ENCODE results near the gene HDGFL2. TPM values are rescaled to one million over a fixed set of nuclear protein-coding genes. Genes with fewer than 3 reads are reported as not detected.

The HDGFL2 gene
- polyA plus RNA-seq, 3 donors from 2014 or later, result 7.3 to 32.5 (median 16.1) TPM

DNA sequence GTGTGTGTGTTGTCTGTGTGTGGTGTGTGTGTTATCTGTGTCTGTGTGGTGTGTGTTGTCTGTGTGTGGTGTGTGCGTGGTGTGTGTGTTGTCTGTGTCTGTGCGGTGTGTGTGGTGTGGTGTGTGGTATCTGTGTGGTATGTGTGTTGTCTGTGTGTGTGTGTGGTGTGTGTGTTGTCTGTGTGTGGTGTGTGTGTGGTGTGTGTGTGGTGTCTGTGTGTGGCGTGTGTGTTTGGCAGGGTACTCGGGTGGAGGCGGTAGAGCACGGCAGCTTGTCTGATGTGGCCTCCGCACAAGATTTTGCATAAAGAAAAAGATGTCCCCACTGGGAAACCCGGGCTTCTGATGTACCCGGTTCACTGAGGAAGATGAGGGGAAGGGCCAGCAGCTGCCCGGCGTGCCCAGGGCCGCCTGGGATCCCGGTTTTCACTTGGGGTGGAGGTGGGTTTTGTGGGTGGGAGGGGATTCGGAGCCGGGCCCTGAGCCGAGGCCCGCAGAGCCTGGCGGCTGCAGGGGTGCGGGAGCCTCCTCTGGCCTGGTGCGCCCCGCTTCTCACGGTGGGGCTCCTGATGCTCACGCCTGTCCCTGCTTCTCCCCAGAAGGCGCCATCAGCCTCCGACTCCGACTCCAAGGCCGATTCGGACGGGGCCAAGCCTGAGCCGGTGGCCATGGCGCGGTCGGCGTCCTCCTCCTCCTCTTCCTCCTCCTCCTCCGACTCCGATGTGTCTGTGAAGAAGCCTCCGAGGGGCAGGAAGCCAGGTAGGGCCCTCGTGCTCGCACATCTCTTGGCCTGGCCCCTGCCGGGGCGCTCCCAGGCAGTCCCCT lies 21.2 kb downstream of the HDGFL2 start:
- H3K27me3 Mint-ChIP-seq (ENCODE audit: low read depth in 3 of 3), result peaks cover 0 to 2% (median 0%) of the 10 kb centered on the region in 3 donors
- no peaks in the 10 kb centered on the region for H3K9me3 Mint-ChIP-seq
- peaks cover 4 to 8% (median 7%) of the 10 kb centered on the region in 3 donors for H3K36me3 Mint-ChIP-seq

DNA sequence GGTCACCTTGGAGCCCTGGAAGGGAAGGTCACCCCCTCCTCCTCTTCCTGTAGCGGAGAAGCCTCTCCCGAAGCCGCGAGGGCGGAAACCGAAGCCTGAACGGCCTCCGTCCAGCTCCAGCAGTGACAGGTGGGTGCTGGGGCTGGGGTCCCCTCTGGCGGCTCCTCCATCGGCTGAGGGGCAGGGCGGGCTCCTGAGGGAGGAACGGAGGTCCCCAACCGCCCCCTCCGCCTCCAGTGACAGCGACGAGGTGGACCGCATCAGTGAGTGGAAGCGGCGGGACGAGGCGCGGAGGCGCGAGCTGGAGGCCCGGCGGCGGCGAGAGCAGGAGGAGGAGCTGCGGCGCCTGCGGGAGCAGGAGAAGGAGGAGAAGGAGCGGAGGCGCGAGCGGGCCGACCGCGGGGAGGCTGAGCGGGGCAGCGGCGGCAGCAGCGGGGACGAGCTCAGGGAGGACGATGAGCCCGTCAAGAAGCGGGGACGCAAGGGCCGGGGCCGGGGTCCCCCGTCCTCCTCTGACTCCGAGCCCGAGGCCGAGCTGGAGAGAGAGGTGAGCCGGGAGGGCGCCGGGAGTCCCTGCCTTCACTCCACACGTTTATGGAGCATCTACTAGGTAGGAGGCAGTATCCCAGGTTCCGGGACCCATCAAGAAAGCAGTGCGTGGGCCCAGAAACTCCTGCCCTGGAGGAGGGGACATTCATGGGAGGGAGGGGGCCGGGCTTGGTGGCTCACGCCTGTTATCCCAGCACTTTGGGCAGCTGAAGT lies 22.0 kb downstream of the HDGFL2 start:
- Mint-ChIP-seq H3K27ac (no peak overlapping the region), H3K4me1 (no peaks in the 10 kb centered on the region), H3K4me3 (no peak overlapping the region), H3K9me3 (no peaks in the 10 kb centered on the region), H3K36me3 (peaks cover 4 to 8% (median 7%) of the 10 kb centered on the region in 3 donors), H3K27me3 (ENCODE audit: low read depth in 3 of 3) (peaks cover 0 to 2% (median 0%) of the 10 kb centered on the region in 3 donors)
- DNase-seq, result no peak

More for the DNA sequence above, 21.2 kb downstream of the HDGFL2 start:
- no peak for DNase-seq
- Mint-ChIP-seq H3K4me1 (no peaks in the 10 kb centered on the region), H3K27ac (no peak overlapping the region), H3K4me3 (no peak overlapping the region)

DNA sequence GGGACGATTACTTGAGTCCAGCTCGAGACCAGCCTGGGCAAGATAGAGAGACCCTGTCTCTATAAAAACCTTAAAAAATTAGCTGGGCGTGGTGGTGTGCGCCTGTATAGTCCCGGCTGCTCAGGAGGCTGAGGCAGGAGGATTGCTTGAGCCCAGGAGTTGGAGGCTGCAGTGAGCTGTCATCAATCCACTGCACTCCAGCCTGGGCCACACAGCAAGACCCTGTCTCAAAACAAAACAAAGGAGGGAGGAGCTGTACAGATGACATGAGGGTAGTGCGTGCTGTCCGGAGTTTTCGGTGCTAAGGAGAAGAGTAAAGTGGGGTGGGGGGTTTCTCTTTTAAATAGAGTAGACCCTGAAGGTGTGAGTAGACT lies 22.6 kb downstream of the HDGFL2 start:
- no peak overlapping the region for H3K27ac Mint-ChIP-seq
- H3K9me3 Mint-ChIP-seq, result no peaks in the 10 kb centered on the region
- H3K4me1 Mint-ChIP-seq, result no peaks in the 10 kb centered on the region
- DNase-seq, result no peak
- H3K27me3 Mint-ChIP-seq (ENCODE audit: low read depth in 3 of 3), result peaks cover 0 to 2% (median 0%) of the 10 kb centered on the region in 3 donors
- peaks cover 4 to 8% (median 6%) of the 10 kb centered on the region in 3 donors for H3K36me3 Mint-ChIP-seq
- H3K4me3 Mint-ChIP-seq, result no peak overlapping the region

- peaks cover under 1 to 5% (median 3%) of the 10 kb centered on the region in 3 donors for H3K36me3 Mint-ChIP-seq
- H3K4me3 Mint-ChIP-seq, result no peak overlapping the region
- H3K9me3 Mint-ChIP-seq, result no peaks in the 10 kb centered on the region
- H3K27ac Mint-ChIP-seq, result no peak overlapping the region
- H3K4me1 Mint-ChIP-seq, result no peaks in the 10 kb centered on the region
- DNase-seq, result no peak
- no peaks in the 10 kb centered on the region for H3K27me3 Mint-ChIP-seq (ENCODE audit: low read depth in 3 of 3)
Measured at GRCh38 chr19:4495471-4495870, 23.4 kb downstream of the HDGFL2 start.

- no peak for DNase-seq
- H3K27ac Mint-ChIP-seq, result no peak overlapping the region
- no peaks in the 10 kb centered on the region for H3K27me3 Mint-ChIP-seq (ENCODE audit: low read depth in 3 of 3)
- peaks cover 0 to 4% (median 0%) of the 10 kb centered on the region in 3 donors for H3K36me3 Mint-ChIP-seq
- H3K9me3 Mint-ChIP-seq, result no peaks in the 10 kb centered on the region
- H3K4me1 Mint-ChIP-seq, result no peaks in the 10 kb centered on the region
- no peak overlapping the region for H3K4me3 Mint-ChIP-seq
Measured at GRCh38 chr19:4496304-4496703, 24.2 kb downstream of the HDGFL2 start.

GRCh38 chr19:4497770-4498389 lies 25.8 kb downstream of the HDGFL2 start:
- peaks cover 0 to 4% (median 0%) of the 10 kb centered on the region in 3 donors for H3K36me3 Mint-ChIP-seq

GRCh38 chr19:4498694-4499093 lies 26.6 kb downstream of the HDGFL2 start:
- no peaks in the 10 kb centered on the region for H3K4me1 Mint-ChIP-seq

More at GRCh38 chr19:4497770-4498389, 25.8 kb downstream of the HDGFL2 start:
- no peaks in the 10 kb centered on the region for H3K9me3 Mint-ChIP-seq
- no peaks in the 10 kb centered on the region for H3K4me1 Mint-ChIP-seq
- H3K27ac Mint-ChIP-seq, result no peak overlapping the region
- no peak overlapping the region for H3K4me3 Mint-ChIP-seq
- no peak for DNase-seq
- no peaks in the 10 kb centered on the region for H3K27me3 Mint-ChIP-seq (ENCODE audit: low read depth in 3 of 3)

GRCh38 chr19:4499318-4499717 lies 27.2 kb downstream of the HDGFL2 start:
- no peak for DNase-seq
- H3K27ac Mint-ChIP-seq, result no peak overlapping the region
- H3K27me3 Mint-ChIP-seq (ENCODE audit: low read depth in 3 of 3), result no peaks in the 10 kb centered on the region
- no peaks in the 10 kb centered on the region for H3K9me3 Mint-ChIP-seq
- H3K36me3 Mint-ChIP-seq, result peaks cover 0 to 4% (median 0%) of the 10 kb centered on the region in 3 donors
- no peak overlapping the region for H3K4me3 Mint-ChIP-seq
- no peaks in the 10 kb centered on the region for H3K4me1 Mint-ChIP-seq

More at GRCh38 chr19:4498694-4499093, 26.6 kb downstream of the HDGFL2 start:
- Mint-ChIP-seq H3K36me3 (peaks cover 0 to 4% (median 0%) of the 10 kb centered on the region in 3 donors), H3K27ac (no peak overlapping the region), H3K9me3 (no peaks in the 10 kb centered on the region), H3K4me3 (no peak overlapping the region), H3K27me3 (ENCODE audit: low read depth in 3 of 3) (no peaks in the 10 kb centered on the region)
- DNase-seq, result no peak

GRCh38 chr19:4499855-4500254 lies 27.8 kb downstream of the HDGFL2 start:
- H3K27me3 Mint-ChIP-seq (ENCODE audit: low read depth in 3 of 3), result no peaks in the 10 kb centered on the region
- no peak overlapping the region for H3K27ac Mint-ChIP-seq
- H3K4me1 Mint-ChIP-seq, result no peaks in the 10 kb centered on the region
- no peak for DNase-seq
- no peaks in the 10 kb centered on the region for H3K9me3 Mint-ChIP-seq
- no peak overlapping the region for H3K4me3 Mint-ChIP-seq
- H3K36me3 Mint-ChIP-seq, result peaks cover 0 to under 1% (median 0%) of the 10 kb centered on the region in 3 donors

GRCh38 chr19:4500841-4501591 lies 28.9 kb downstream of the HDGFL2 start:
- Mint-ChIP-seq H3K9me3 (no peaks in the 10 kb centered on the region), H3K4me3 (no peak overlapping the region), H3K27me3 (ENCODE audit: low read depth in 3 of 3) (no peaks in the 10 kb centered on the region)

GRCh38 chr19:4501691-4502090 lies 29.6 kb downstream of the HDGFL2 start:
- DNase-seq, result no peak
- no peak overlapping the region for H3K27ac Mint-ChIP-seq
- no peaks in the 10 kb centered on the region for H3K4me1 Mint-ChIP-seq
- peaks cover 0 to 4% (median 4%) of the 10 kb centered on the region in 3 donors for H3K36me3 Mint-ChIP-seq
- H3K27me3 Mint-ChIP-seq (ENCODE audit: low read depth in 3 of 3), result peaks cover 0 to 2% (median 2%) of the 10 kb centered on the region in 3 donors
- no peaks in the 10 kb centered on the region for H3K9me3 Mint-ChIP-seq
- no peak overlapping the region for H3K4me3 Mint-ChIP-seq

More at GRCh38 chr19:4500841-4501591, 28.9 kb downstream of the HDGFL2 start:
- DNase-seq, result no peak
- no peaks in the 10 kb centered on the region for H3K4me1 Mint-ChIP-seq
- no peak overlapping the region for H3K27ac Mint-ChIP-seq
- H3K36me3 Mint-ChIP-seq, result peaks cover 0 to under 1% (median 0%) of the 10 kb centered on the region in 3 donors

DNA sequence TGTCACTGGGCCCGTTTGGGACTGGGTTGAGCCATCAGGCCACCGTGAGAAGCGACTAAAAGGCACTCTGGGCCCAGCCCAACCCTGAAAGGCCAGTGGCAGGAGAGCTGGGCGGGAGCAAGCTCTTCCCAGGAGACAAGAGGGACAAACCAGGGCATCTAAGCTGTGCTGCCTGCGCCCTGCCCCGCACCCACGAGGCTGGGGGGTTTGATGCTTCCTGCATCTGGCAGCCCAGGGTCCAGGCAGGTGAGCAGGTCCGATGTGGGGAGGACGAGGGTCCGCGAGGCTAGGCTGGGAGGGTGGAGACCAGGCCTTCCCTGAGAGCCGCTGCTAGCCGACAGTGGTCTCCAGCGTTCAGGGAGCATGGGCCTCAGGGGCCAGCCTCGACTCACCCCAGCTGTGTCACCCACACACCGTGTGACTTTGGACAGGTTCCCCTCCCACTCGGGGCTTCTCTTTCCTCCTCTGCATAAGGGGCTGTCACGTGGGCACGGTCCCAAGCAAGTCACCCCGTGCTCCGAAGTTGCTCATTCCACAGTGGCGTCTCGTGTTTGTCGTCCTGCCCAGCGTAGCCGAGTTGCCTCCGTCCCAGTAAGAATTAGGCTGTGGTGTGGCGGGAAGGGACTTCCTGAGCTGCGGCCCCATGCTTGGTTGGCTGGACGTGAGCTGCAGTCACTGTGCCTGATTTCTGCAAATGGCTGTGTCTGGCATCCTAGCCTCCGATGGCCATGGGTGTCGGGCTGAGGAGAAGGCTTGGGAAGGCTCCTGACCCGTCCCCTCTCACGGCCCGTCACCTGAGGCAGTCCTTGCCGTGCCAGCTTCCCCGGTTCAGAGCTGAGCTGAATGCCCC lies 30.4 kb downstream of the HDGFL2 start:
- peaks cover 0 to 4% (median 4%) of the 10 kb centered on the region in 3 donors for H3K36me3 Mint-ChIP-seq
- no peaks in the 10 kb centered on the region for H3K4me1 Mint-ChIP-seq
- H3K9me3 Mint-ChIP-seq, result no peaks in the 10 kb centered on the region
- H3K27ac Mint-ChIP-seq, result no peak overlapping the region
- no peak for DNase-seq
- no peak overlapping the region for H3K4me3 Mint-ChIP-seq
- peaks cover 0 to 3% (median 2%) of the 10 kb centered on the region in 3 donors for H3K27me3 Mint-ChIP-seq (ENCODE audit: low read depth in 3 of 3)
